NCI-H748 (cell line): ENCODE data around the gene CACNA1G.

Experiments
- DNase-seq: peaks from one replicate; lab custom pipeline; 2025; ENCODE audit not compliant: unreplicated experiment; lab: John Stamatoyannopoulos, UW

Gene CACNA1G

DNA sequence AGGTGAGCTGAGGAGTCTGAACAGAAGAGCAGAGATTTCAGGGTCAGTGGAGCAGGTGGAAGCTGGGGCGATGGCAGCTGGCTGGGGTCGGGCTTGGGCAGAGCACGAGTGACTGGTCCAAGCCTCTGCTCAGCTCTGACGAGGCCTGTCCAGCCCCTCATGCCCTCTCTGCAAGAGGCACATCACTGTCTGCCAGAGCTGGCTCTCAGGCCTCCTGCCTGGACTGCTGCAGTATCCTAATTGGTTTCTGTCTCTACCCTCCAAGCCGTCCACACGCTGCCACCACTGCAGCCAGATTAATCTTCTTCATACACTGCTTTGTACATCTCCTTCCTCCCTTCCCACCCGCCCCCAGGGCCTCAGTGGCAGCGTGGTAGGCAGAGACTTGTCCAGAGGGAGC lies 25.4 kb downstream of the CACNA1G start:
- DNase-seq, result no peak

DNA sequence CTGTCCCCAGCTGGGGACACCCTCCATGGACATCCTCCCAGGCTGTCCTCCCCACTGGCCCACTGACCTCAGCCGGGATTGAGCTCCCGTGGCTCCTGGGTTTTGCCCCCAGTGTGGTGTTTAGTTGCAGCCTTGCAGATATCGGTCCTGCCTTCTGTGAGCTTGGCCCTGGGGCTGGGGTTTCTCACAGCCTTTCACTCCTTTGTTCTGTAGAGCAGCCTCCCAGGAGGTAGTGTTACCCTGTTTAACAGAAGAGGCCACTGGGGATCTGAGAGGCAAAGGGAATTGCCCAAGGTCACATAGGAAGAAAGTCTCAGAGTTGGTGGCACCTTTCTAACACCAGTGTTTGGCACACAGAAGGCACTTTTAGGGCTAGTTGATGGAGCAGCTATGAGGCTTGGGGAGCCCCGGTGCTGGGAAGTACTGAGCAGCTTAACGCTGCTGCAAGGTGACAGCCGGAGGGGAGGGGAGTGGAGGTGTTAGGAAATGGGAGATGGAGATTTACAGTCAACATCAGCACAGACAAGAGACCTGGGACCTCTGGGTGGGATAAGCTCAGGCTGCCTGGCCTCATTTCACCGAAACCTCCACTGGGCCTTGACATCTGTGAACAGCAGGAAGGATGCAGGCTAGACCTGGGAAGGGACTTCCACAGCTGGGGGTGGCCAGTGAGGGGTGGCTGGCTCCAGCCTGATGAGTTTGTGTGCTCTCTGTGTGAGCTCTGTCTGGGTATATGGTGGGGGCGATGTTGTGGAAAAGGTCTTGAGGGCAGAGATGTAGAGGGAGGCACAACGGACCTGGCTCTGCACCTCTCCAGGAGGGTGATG lies 26.1 kb downstream of the CACNA1G start:
- no peak for DNase-seq

DNA sequence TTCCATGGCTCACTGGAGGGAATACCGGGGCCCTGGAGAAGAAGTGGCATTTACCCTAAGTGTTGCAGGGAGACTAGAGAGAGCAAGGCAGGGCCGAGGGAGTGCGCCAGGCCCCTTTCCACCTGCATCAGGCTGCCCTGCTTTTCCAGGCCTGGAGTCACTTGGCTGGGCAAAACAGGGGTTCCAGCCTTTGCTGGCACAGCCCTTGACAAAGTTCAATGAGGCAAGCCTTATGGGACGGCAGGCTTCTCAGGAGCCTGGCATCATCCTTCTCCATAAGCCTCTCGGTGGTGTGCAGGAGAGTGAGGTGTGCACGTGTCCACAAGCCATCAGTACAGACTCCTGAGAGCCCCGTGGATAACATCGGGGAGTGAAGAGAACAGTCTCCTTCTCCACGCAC lies 27.1 kb downstream of the CACNA1G start:
- no peak for DNase-seq

DNA sequence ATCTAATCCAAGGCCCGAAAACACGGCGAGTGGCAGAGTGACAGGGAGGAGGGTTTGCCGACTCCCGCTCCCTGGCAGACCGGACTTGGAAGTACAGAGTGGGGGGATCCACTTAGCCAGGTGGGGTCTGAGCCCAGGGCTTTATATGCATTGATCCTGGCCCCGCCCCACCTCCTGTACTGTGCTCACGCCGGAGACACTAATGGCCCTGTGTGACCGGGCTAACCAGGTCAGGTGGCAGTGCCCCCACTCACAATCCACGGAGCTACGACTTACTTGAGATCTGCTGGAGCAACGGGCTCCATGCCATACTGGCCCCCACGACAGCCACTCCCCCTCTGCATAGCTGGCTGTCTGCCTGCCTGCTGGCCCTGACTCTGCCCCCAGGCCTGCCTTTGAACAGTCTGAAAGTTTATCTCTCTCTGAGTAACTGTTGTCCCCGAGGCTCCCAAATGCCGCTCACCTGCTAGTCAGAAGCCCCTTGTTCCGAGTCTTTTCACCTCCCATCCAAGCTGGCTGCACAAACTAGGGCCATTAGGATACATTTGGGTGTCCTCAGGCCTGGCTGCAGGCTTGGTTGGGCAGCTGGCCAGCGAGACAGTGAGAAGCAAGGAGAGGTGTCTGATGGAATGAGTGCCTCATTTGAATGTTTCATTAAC lies 28.0 kb downstream of the CACNA1G start:
- no peak for DNase-seq

DNA sequence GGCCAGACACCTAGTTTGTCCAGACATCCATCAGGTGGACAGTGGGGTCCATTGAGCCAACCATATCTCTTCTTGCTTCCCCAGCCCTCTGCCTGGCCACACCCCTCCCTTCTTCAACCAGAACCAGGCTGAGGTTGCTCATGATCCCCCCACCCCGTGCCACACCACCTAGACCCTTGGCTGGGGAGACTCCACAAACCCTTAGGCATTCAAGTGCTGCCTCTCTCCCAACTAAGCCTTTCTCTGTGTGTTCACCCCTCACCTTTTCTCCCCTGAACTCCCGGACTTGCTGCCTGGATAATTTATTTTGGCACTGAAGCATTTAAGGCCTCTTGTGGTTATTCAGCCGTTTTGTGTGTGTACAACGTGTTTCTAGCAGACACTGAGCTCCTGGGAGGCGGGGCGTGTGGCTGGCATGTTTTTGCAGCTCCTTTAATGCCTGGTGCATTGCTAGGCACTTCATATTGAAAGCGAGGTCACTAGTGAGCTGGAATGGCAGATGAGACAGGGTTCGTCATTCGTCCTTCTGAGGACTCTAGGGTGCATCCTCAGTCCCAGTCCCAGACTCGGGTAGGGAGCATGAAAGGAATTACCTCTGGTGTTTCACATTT lies 28.7 kb downstream of the CACNA1G start:
- no peak for DNase-seq

DNA sequence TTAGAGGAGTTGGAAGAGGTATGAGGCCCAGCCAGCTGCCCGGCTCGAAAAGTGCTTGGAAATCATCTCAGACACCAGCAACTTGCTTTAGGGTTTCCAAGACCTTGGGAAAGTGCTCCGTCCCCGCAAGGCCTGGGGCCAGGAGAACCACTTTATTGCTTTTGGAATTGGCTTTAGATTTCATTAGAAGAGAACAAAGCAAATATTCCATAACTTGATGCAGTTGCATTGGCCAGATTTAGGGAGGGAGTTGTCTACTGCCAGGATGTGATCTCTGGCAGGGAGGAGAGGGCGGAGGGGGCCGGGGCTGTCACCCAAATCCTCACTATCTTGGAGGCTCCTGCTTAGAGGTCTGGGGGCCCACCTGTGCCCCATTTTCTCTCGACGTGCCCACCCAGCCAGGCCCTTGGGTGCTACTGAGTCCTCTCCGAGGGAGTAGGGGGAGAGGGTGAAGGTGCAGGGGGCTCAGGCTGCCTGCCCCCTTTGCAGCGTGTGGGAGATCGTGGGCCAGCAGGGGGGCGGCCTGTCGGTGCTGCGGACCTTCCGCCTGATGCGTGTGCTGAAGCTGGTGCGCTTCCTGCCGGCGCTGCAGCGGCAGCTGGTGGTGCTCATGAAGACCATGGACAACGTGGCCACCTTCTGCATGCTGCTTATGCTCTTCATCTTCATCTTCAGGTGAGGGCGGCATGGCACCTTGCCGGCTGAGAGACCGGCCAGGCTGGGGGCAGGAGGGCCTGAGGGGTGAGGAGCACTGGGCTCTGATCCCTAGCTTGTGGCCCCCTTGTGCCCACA lies 30.6 kb downstream of the CACNA1G start:
- DNase-seq, result no peak

DNA sequence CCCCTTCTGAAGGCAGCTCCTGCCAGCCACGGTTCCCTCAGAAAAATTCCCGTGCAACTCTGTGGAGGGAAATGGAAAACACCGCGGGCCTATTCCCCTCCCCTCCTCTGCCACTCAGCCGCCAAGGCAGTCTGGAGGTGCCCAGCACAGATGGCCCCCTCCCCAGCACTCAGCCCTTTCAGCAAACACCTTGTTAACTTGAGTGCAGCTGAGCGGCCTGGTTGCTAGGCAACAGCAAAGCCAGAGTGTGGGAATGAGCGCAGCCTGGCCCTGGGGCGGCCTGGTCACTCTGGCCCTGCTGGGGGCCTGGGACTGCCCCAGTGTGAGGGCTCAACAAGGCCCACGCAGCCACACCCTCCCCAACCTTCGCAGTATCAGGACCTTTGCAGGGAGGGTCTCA lies 32.8 kb downstream of the CACNA1G start:
- peak; percentile 93 for DNase-seq

DNA sequence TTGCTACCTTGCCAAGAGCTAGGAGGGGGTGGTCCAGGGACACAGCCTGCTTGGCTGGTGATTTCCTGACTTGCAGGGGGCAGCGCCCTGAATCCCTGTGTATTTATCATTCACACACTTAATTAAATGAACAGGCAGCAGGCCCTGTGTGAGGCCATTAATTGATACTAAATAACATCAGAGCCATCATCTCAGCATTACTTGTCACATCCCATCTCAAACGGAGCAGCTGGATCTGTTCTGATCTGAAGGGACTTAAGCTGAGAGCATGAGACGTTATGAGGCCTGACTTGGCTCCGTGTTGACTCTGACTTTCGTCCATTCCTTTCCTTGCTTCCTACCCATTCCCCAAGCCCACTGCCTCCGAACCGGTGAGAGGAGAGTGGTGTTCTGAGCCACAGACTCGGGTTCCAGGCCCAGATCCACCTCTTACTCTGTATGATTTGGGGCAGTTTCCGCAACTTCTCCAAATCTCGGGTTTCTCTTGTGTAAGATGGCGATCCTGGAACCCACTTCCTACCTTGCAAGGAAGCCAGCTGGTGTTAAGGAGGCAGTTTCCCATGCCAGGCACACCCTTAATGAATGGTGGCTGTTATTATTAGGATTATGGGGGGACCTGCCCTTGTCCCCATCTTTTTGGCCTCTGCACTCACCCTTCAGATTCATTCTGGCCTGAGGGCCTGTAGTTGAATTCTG lies 33.8 kb downstream of the CACNA1G start:
- DNase-seq, result no peak

DNA sequence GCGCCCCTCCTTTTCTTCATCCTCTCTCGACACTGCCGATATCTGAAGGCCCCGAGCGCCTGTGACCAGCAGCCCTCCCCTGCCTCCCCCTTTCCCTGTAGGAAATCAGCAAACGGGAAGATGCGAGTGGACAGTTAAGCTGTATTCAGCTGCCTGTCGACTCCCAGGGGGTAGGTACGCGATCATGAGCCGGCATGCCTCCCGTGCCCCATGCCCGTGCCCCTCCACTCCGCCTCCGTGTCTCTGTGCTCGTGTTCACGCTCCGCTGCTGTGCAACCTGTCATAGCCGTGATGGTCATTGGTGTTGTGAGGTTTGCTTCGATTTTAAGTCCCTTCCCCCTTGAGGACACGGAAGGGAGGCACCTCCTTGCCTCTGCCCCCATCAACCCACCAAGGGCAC lies 34.4 kb downstream of the CACNA1G start:
- DNase-seq, result no peak

DNA sequence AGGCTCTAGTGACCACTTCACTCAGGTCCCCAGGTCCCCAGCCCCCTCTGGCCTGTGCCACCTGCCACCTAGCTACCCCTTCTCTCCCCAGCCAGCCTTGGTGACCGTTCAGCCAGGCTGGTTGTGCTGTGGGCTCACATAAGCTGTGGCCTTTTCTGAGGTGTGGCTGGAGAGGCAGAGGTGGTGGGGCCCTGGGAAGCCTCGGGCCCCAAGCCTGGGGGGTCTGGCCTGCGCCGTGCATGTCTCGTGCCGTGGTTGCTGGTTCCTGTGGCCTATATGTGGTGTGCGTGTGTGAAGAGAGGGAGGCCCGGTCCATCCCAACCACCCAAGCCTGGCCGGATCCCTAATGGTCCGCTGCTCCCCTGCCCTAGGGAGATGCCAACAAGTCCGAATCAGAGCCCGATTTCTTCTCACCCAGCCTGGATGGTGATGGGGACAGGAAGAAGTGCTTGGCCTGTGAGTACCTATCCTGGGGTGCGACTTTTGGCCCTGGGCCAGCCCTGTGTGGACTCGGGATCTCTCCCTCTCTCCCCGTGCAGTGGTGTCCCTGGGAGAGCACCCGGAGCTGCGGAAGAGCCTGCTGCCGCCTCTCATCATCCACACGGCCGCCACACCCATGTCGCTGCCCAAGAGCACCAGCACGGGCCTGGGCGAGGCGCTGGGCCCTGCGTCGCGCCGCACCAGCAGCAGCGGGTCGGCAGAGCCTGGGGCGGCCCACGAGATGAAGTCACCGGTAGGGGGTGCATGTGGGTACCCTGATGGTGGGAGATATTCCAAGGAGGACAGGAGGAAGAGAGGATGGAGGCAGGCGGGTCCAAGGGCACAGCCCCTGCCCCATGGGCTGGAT lies 35.9 kb downstream of the CACNA1G start:
- DNase-seq, result no peak

DNA sequence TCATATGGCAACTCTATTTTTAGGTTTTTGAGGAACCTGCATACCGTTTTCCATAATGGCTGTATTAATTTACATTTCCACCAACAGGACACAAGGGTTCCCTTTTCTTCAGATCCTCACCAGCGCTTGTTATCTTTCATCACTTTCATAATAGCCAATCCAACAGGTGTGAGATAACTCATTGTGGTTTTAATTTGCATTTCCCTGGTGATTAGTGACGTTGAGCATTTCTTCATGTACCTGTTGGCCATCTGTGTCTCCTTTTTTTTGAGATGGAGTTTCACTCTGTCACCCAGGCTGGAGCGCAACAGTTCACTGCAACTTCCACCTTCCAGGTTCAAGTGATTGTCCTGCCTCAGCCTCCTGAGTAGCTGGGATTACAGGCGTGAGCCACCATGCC lies 38.0 kb downstream of the CACNA1G start:
- no peak for DNase-seq

DNA sequence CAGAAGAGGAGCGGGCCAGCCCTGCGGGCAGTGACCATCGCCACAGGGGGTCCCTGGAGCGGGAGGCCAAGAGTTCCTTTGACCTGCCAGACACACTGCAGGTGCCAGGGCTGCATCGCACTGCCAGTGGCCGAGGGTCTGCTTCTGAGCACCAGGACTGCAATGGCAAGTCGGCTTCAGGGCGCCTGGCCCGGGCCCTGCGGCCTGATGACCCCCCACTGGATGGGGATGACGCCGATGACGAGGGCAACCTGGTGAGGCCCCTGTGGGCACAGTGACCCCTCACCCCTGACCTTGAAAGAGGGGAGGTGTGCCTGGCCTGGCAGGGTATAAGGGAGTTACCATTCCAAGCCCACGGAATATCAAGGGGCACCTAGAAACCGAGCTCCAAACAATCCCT lies 39.1 kb downstream of the CACNA1G start:
- no peak for DNase-seq

DNA sequence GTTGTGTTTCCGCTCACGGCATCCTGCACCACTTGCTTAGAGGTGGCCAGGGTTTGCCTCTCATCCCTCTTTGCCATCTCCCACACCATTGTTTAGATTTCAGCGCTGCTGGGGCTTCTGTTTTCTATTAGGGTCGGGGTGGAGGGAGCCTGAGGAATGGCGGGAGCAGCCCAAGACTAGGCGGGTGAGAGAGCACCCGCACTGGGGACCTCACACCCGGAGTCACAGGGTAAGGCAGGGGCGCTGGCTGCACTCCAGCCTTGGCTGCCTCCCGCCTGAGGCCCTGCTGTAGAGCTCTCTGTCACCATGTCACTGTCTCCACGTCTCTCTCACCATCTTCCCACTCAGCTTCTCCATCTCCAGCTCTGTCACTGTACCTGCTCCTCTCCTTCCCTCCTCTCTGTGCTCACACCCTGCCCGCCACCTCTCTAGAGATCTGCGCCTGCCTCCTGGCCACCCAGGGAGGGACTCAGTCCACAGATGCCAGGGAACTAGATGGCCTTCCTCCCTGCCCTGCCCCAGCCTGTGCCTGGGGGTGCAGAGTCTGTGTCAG lies 41.4 kb downstream of the CACNA1G start:
- DNase-seq, result no peak

DNA sequence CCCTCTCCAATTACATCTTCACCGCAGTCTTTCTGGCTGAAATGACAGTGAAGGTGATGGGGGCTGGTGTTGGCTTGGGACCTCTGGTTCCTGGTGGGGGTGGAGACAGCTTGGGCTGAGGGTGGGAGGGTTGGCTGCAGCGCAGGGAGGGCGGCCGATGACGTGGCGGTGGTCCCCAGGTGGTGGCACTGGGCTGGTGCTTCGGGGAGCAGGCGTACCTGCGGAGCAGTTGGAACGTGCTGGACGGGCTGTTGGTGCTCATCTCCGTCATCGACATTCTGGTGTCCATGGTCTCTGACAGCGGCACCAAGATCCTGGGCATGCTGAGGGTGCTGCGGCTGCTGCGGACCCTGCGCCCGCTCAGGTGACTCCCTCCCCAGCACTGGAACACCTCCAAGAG lies 42.3 kb downstream of the CACNA1G start:
- no peak for DNase-seq

DNA sequence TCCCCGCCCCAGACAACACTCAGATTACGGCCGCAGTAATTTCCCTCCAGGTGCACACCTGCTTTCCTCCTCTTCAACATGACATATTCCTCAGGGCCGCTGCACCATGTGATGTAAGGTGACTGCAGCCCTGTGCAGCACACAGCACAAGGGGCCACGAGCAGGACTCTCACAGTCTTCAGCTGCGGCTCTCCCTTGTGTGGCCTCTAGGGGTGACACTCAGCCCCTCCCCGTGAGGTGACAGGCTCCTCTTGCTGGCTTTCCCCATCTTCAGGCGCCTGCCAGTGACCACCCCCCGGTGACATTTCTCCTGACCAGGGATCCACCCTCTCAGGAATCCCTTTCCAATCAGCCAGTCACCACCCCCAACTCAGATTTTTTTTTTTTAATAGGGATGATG lies 42.8 kb downstream of the CACNA1G start:
- peak; percentile 66 for DNase-seq

DNA sequence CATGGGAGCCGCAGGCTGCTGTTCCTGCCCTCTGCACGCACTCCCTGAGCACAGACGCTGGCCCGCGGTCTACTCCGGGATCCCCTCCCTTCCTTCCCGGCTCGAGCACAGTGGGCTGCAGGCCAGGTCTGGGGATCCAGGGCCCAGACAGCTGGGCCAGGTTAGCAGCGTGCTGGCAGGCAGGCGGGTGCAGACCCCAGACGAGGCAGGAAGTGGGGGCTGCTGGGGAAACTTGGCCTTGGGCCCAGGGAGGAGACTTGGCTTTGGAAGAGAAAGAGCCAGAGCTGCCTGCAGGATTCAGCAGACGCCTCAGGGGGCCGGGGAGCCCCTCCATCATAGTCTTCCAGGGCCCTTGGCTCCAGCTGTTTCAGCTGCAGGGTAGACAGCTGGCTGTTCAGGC lies 44.0 kb downstream of the CACNA1G start:
- no peak for DNase-seq

DNA sequence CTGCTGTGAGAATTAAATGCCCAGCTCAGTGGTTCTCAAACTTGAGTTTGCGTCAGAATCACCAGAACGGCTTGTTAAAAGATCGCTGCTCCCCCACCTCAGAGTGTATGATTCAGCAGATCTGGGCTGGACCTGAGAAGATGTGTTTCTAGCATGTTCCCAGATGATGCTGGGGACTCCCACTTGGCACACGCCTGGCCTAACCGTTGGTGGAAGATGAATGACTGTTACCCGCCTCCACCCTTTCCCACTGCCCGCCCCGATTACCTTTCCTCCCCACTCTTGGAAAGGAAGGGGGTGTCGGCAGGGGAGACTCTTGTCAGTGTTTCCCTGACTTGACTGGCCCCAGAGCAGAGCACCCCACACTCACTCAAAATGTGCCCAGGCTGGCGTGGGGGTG lies 44.9 kb downstream of the CACNA1G start:
- DNase-seq, result no peak

DNA sequence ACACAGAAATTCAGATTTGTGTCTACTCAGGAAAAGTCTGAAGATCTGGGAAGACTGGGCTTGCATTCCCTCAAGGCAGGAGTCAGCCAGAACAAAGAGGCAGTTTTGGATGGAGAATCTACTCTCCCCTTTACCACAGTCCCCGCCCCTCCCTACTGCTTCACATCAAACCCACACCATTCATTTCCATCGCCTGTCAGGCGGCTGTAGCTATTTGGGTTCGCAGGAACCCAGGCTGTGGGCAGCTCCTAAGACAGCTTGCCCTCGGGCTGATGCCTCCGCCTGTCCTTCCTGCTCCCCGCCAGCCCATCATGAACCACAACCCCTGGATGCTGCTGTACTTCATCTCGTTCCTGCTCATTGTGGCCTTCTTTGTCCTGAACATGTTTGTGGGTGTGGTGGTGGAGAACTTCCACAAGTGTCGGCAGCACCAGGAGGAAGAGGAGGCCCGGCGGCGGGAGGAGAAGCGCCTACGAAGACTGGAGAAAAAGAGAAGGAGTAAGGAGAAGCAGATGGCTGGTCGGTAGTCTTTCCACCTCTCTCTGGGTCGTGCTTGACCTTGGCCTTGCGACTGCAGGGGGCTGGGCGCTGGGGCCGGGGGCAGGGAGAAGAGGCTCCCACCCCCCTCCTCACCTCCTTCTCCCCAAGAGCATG lies 47.1 kb downstream of the CACNA1G start:
- DNase-seq, result no peak

DNA sequence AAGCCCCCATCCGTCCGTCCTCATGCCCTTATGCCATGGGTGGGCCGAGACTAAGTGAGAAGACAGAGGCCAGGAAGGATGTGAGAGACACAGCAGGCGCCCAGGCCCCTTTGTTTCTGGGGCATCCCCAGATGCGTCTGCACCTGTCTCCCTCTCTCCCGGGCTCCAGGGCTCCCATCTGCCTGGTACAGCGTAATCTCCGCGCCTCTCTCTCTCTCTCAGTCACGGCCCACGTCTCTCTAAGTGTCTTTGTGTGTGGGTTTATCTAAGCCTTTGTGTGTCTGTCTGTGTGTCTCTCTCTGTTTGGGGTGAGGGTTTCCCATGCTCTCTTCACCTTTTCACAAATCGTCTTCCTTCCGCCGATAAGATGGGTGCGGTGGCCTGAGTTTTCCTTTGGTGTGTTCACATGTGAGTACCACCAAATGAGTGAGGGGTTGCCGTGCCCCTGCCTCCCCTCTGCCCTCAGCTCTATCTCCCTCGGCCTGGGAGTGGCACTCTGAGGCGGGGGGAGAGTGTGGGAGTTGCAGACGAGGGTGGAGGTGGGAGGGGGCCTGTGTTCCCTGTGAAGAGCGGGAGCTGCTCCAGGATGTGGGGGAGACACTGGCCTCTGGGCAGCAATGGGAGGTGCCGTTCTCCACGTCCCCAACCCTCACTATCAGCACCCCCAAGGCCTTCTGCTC lies 48.3 kb downstream of the CACNA1G start:
- peak; percentile 77 for DNase-seq
